ENCODE measurements around the gene SEMA3A.

The SEMA3A gene

DNA sequence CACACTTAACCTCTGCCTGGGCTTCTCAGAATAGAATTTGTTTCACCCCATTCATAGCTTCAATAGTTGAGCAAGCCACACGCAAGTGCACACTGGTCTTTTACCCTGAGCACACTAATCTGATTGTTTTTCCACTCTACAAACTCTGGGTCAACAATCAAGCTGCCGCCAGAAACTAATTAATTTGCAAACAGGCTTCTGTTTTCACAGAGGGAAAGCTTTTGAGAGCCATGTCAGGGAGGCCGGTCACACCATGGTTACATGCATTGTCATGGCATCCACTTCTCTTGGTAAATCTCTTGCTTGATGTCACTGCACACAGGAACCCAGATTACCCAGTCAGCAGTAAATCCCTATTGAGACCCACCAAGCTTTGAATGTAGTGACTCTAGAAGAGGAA, 154.2 kb downstream of the SEMA3A start:
- H2AFZ ChIP-seq (ENCODE audit: low read depth, low read length) = no peak overlapping the region
- no peaks in the 10 kb centered on the region for H3K36me3 ChIP-seq (replicated peaks; ENCODE audit: low read depth, low read length)
- H3K4me1 ChIP-seq (ENCODE audit: low read length) = no peaks in the 10 kb centered on the region
- H3K4me2 ChIP-seq (ENCODE audit: low read length) = no peak overlapping the region
- H3K27ac ChIP-seq (ENCODE audit: low read length) = no peak overlapping the region
- no peaks in the 10 kb centered on the region for H3K9me3 ChIP-seq (ENCODE audit: insufficient read depth, low read length)
- TF ChIP-seq EZH2phosphoT487 (IDR thresholded peaks at IDR 0.05; ENCODE audit: low read depth) = no peak
- no peak for TF ChIP-seq CTCF (IDR thresholded peaks at IDR 0.05; ENCODE audit: low read depth, low read length)
- H3K4me3 ChIP-seq (ENCODE audit: low read length) = no peak overlapping the region
- H3K9ac ChIP-seq (ENCODE audit: low read length) = no peak overlapping the region
- no peaks in the 10 kb centered on the region for H3K27me3 ChIP-seq (ENCODE audit: low read depth, low read length)
- H3K79me2 ChIP-seq (ENCODE audit: low read length) = no peaks in the 10 kb centered on the region
- H4K20me1 ChIP-seq (ENCODE audit: insufficient read depth, low read length) = no peaks in the 10 kb centered on the region

GRCh38 chr7:84039432-84039831, 155.2 kb downstream of the SEMA3A start:
- no peak overlapping the region for H3K4me3 ChIP-seq (ENCODE audit: low read length)
- no peak overlapping the region for H3K27ac ChIP-seq (ENCODE audit: low read length)

DNA sequence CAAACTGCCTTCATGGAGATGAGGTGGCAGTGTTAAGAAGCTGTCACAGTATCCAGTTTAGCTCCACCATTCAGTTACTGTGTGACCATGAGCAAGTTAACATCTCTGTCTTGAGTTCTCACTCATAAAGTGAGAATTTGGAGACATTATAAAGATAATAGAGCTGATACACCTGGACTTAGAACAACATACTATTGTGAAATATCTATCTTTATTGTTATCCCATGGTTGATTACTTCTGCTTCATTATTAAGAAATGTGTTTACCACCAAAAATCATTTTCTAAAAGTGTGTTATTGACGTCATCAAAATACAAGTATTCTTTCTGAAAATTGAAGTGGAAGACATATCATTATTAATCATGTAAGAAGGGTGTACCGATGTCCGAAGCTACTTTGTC, 166.9 kb downstream of the SEMA3A start:
- H3K9ac ChIP-seq (ENCODE audit: low read length) = no peak overlapping the region
- TF ChIP-seq EZH2phosphoT487 (IDR thresholded peaks at IDR 0.05; ENCODE audit: low read depth) (no peak), CTCF (IDR thresholded peaks at IDR 0.05; ENCODE audit: low read depth, low read length) (no peak)
- H3K36me3 ChIP-seq (replicated peaks; ENCODE audit: low read depth, low read length) = no peaks in the 10 kb centered on the region
- no peaks in the 10 kb centered on the region for H3K79me2 ChIP-seq (ENCODE audit: low read length)
- no peak overlapping the region for H3K4me3 ChIP-seq (ENCODE audit: low read length)
- H4K20me1 ChIP-seq (ENCODE audit: insufficient read depth, low read length) = no peaks in the 10 kb centered on the region
- H3K4me2 ChIP-seq (ENCODE audit: low read length) = no peak overlapping the region
- H3K27ac ChIP-seq (ENCODE audit: low read length) = no peak overlapping the region
- H3K27me3 ChIP-seq (ENCODE audit: low read depth, low read length) = no peaks in the 10 kb centered on the region
- no peak overlapping the region for H2AFZ ChIP-seq (ENCODE audit: low read depth, low read length)
- no peaks in the 10 kb centered on the region for H3K4me1 ChIP-seq (ENCODE audit: low read length)
- H3K9me3 ChIP-seq (ENCODE audit: insufficient read depth, low read length) = no peaks in the 10 kb centered on the region

More at GRCh38 chr7:84039432-84039831, 155.2 kb downstream of the SEMA3A start:
- no peaks in the 10 kb centered on the region for H3K27me3 ChIP-seq (ENCODE audit: low read depth, low read length)
- 0 out of 2 replicates have a peak overlapping the region, but pooled peaks have one; percentile 9 for H2AFZ ChIP-seq (ENCODE audit: low read depth, low read length)
- no peak overlapping the region for H3K9ac ChIP-seq (ENCODE audit: low read length)
- no peaks in the 10 kb centered on the region for H3K79me2 ChIP-seq (ENCODE audit: low read length)
- no peaks in the 10 kb centered on the region for H3K9me3 ChIP-seq (ENCODE audit: insufficient read depth, low read length)
- no peak for TF ChIP-seq EZH2phosphoT487 (IDR thresholded peaks at IDR 0.05; ENCODE audit: low read depth)
- TF ChIP-seq CTCF (IDR thresholded peaks at IDR 0.05; ENCODE audit: low read depth, low read length) = no peak
- H4K20me1 ChIP-seq (ENCODE audit: insufficient read depth, low read length) = no peaks in the 10 kb centered on the region
- H3K36me3 ChIP-seq (replicated peaks; ENCODE audit: low read depth, low read length) = no peaks in the 10 kb centered on the region
- H3K4me1 ChIP-seq (ENCODE audit: low read length) = no peaks in the 10 kb centered on the region
- no peak overlapping the region for H3K4me2 ChIP-seq (ENCODE audit: low read length)

DNA sequence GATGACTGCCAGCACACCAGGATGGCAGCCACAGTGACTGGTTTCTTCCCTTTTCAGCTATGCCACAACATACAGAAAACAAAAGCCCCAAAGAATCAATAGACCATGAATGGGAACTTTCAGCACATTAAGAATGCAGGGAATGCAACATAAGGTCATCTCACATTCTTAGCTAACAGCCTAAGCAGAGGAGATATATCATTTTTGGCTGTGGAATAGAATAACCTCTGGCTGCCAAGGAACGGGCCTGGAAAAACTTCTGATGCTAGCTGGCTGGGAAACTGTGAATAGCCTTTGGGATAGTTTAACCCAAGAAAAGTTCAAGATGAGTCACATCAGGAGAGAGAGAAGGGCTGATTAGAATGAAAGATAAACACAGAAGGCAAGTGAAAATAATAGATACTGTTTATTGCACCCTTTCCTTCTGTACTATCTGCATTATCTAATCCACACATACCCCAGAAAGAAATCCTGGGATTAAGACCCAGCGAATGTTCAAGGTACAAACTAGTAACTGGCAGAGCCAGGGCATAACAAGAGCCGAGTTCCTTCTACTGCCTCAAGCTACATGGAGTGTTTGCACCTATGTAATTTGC, 169.2 kb downstream of the SEMA3A start:
- Histone ChIP-seq H3K27ac (ENCODE audit: low read length) (no peak overlapping the region), H3K4me1 (ENCODE audit: low read length) (no peaks in the 10 kb centered on the region), H3K27me3 (ENCODE audit: low read depth, low read length) (no peaks in the 10 kb centered on the region), H4K20me1 (ENCODE audit: insufficient read depth, low read length) (no peaks in the 10 kb centered on the region), H3K9ac (ENCODE audit: low read length) (no peak overlapping the region), H3K4me2 (ENCODE audit: low read length) (no peak overlapping the region), H2AFZ (ENCODE audit: low read depth, low read length) (no peak overlapping the region), H3K36me3 (replicated peaks; ENCODE audit: low read depth, low read length) (no peaks in the 10 kb centered on the region), H3K4me3 (ENCODE audit: low read length) (no peak overlapping the region), H3K9me3 (ENCODE audit: insufficient read depth, low read length) (no peaks in the 10 kb centered on the region), H3K79me2 (ENCODE audit: low read length) (no peaks in the 10 kb centered on the region)
- no peak for TF ChIP-seq CTCF (IDR thresholded peaks at IDR 0.05; ENCODE audit: low read depth, low read length)
- no peak for TF ChIP-seq EZH2phosphoT487 (IDR thresholded peaks at IDR 0.05; ENCODE audit: low read depth)

All from OCI-LY3 (cell line).